HS-27A (cell line): ENCODE data around the gene PLG.
"Not testable (repeated sequence)": the region's sequence is repeated elsewhere in the genome, so short reads cannot be mapped to it uniquely, and the experiment has no call there.

Source experiments
- DNase-seq: peaks from one replicate; pipeline ENCODE4 v3.0.0-alpha.2; 2012; ENCODE audit warnings: low read depth, missing footprints

Gene PLG

DNA sequence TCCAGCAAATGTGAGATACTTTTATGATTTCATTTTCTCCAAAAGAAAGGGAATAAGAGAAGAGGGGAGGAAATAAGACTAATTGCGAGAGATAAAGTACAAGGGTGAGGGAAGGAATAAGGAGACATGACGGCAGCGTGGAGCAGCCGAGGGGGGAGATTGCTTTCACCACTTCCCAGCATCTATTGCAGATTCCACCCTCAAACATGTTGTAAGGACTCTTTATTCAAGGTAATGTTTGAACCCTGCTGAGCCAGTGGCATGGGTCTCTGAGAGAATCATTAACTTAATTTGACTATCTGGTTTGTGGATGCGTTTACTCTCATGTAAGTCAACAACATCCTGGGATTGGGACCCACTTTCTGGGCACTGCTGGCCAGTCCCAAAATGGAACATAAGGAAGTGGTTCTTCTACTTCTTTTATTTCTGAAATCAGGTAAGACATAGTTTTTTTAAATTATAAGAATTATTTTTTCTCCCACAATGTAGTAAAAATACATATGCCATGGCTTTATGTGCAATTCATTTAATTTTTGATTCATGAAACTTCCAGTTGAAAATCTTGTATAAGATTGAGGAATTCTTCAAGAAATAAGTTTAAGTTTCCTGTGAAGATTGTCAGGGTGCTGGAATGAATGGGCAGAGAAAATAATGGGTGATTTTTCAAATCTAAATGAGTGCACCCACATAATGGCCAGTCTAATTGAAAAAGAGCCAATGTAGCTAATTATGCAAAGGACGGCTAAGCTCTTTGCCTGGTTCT lies at the start of gene PLG:
Gene PLG, plus strand, starts transcription at position 327 of the 763 bp plus-strand sequence. Its CDS starts 61 bp downstream, at position 388.
- DNase-seq: not testable (repeated sequence)

DNA sequence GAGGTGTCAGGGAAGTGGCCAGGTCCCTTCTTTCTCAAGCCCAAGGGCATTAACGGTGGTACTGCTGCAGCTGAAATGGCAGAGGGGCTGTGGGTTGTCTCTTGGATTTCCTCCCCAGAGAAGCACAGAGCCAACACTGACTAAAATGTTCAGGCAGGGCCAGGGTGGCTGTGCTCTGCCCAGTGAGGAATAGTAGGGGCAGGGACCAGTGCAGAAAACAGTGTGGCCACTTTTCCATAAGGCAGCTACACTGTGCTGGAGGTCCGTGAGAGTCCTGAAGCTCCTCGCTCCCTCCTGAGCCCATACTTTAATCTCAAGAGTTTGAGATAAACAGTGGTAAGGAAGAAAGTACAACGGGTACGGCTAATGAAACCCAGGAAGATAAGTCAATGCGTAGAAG lies 42.5 kb upstream of the PLG start:
- no peak for DNase-seq

- DNase-seq: no peak
Observed at GRCh38 chr6:160661216-160661615, 40.8 kb upstream of the PLG start.

DNA sequence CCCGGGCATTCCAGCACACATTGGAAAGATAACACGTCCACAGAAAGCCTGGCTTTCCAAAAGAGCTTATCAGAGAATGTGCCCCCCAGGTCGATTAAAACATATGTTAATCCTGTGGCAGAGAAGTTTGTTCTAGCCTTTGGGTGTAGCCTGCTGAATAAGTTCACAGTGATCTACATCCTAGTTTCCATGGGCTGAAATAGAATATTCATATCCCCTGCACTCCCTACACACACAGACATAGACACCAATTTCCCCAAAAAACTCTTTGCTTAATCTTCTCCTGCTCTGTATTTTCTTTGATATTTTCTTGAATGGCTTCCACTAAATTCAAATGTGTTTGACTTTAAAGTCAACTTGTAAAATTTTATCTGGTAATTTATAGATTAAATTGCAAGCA lies 39.6 kb upstream of the PLG start:
- no peak for DNase-seq

GRCh38 chr6:160662842-160663241 lies 39.2 kb upstream of the PLG start:
- DNase-seq: no peak

GRCh38 chr6:160664198-160664597 lies 37.8 kb upstream of the PLG start, which contains the start of gene LPA:
LPA (minus strand) TSS chr6:160664275; CDS start chr6:160664214, 61 bp downstream.
- not testable (repeated sequence) for DNase-seq

DNA sequence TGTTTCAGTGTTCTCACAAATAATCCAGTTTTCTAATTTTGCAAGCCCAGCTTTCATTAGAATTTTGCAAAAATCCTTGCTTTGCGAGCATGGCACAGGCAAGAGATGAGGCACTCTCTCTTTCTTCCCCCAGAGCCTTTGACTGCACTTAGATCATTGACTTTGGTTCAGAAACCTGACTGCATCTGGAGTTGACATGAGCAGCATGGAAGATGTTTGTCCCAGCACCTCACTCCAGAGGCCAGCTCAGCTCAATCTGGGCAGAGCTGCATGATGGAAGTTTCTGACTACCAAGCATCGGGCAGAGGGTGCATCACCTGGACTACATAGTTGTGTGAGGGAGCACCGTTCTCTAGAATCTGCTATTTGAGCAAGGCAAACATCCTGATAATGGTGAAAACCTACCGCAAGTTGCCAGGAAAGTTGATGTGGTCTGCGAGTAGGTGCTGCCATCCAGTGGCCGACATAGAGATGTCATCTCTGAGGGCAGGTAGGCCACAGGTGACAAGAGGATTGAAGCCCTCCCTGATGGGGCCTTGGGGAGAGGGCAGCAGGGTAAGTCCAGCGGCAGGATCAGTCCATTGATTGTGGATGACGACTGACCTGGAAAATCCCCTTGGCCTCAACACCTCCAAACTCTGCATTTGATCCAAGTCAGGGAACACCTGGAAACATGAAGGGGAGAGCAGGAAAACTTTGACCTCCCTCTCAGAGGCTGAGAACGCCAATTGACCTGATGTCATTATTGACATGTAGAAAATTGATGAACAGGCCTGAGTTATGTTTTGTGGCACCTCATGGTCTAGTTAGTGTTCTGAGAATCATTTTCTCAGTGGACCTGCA lies 34.2 kb upstream of the PLG start:
- no peak for DNase-seq

DNA sequence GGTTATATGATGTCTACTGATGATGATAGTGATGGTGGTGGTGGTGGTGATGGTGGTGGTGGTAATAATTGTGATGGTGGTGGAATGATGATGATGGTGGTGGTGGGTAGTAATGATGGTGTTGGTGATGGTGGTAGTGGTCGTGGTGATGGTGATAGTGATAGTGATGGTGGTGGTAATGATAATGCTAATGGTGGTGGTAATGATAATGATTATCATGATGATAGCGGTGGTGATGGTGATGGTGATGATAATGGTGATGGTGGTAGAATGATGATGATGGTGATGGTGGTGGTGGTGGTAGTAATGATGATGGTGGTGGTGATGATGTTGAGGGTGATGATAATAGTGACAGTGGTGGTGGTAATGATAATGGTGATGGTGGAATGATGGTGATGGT lies 33.5 kb upstream of the PLG start:
- DNase-seq: no peak

DNA sequence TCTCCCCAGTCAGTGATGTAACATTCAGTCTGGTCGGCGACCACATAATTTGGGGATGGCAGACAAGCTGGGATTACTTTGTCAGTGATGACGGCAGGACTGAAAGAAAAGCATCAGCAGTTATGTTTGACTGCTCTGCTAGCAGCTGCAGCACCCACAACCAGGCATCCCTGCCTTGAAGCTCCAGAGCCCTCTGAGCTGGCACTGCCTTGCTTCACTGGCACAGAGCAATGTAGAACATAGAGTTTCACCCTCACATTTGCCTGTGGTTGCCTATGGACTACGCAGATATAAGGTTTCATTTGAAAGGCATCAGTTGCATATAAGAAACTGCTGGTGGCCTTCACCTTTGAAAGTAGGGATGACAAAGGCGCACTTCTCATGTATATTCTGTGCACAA lies 25.6 kb upstream of the PLG start:
- DNase-seq: not testable (repeated sequence)

DNA sequence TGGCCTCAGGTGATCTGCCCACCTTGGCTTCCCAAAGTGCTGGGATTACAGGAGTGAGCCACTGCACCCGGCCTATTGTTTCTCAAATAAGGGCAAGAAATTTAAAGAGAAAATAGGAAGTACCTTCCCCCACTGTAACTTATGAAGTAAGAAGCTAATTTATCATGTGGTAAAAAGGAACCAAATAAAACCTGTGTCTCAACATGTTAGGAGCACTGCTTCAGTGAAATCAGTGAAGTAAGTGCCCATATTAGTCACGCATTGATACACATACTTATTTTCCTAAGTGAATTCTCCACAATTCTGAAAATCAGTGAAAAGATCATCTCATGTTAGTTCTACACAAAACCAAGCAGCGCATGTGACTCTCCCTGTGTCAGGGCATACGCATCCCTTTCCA lies 23.8 kb upstream of the PLG start:
- no peak for DNase-seq

DNA sequence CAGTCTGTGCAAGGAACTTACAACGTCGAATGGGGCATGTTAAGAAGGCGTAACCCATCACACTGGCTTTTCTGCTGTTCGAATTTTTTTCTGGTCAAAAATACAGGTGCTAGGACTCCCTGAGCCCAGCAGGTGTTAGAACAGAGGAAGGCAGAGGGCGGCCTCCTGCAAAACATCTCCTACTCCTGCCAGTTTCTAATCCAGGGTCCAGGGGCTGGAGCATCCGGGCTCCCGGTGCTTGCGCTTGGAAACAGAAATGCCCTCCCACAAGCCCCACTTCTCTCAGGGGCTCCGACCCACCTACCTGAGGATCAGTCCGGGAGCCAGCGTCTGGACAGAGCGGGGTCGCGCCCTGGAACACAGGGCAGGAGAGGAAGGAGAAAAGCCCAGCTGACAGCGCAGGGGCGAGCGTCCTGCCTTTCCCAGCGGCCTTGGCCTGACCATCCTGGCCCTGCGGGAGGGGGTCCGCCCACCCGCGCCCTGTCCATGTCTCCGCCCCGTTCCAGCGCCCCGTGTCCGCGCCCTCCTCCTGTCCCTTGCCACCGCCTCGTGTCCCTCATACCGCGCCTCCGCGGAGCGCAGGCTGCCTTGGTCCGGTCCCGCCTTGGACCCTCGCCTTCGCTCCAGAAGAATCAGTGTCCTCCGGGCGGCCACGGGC lies 23.2 kb upstream of the PLG start:
- no peak for DNase-seq

GRCh38 chr6:160679402-160679769 lies 22.7 kb upstream of the PLG start:
- DNase-seq: no peak

DNA sequence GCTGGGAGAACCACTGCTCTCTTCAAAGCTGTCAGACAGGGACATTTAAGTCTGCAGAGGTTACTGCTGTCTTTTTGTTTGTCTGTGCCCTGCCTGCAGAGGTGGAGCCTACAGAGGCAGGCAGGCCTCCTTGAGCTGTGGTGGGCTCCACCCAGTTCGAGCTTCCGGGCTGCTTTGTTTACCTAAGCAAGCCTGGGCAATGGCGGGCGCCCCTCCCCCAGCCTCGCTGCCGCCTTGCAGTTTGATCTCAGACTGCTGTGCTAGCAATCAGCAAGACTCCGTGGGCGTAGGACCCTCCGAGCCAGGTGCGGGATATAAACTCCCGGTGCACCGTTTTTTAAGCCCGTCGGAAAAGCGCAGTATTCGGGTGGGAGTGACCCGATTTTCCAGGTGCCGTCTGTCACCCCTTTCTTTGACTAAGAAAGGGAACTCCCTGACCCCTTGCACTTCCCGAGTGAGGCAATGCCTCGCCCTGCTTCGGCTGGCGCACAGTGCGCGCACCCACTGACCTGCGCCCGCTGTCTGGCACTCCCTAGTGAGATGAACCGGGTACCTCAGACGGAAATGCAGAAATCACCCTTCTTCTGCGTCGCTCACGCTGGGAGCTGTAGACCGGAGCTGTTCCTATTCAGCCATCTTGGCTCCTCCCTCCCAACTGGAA lies 16.8 kb upstream of the PLG start:
- DNase-seq: not testable (repeated sequence)

GRCh38 chr6:160685762-160686450 lies 16.1 kb upstream of the PLG start:
- DNase-seq: no peak

- no peak for DNase-seq
Observed at GRCh38 chr6:160690458-160690857, 11.6 kb upstream of the PLG start.

- no peak for DNase-seq
Observed at GRCh38 chr6:160691617-160692016, 10.4 kb upstream of the PLG start.

DNA sequence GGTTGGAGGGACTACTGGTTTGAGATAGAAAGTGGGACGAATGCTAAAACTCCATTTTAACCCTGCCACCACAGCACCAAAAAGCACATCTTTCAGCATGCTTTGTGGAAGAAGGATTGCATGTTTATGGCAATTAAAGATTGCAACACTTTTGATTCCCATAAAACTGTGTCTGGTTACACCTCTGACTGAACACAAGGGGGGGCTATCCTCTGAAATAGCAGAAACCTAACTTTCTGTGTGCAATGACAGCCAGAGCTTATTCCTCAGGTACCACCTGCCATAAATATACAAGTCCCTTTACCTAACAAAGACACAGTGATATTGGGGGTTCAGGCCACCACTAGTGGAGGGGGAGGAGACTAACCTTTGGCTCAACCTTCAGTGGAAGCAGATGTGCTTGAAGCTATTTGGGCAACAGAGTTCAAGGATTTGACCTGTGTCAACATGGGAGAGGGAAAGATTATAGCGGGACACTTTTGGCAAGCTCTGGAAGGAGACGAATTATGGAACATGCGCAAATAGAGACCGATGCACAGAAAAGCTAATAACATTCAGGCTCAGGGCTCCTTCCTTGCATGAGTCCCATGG lies 9.6 kb upstream of the PLG start:
- DNase-seq: no peak

- DNase-seq: not testable (repeated sequence)
Observed at GRCh38 chr6:160695025-160695424, 7.0 kb upstream of the PLG start.

DNA sequence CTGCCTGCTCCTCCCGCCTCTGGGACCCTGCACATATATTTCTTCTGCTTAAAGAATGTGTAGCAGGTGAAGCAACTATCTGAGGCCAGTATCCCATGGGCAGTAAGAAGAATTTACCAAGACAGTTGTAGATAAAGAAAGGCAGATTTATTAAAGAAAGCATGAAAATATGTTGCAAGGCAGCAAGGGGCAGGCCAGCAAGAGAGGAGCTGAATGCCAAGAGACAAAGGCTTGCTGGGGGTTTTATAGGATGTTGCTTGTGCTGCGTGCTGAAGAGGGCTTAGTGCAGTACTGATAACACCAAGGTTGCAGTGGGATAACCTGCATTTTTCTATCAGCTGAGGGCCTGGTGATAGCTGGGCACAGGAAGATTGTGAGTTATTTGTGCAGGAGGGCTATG lies 6.4 kb upstream of the PLG start:
- not testable (repeated sequence) for DNase-seq

GRCh38 chr6:160696884-160697283 lies 5.2 kb upstream of the PLG start:
- DNase-seq: not testable (repeated sequence)

DNA sequence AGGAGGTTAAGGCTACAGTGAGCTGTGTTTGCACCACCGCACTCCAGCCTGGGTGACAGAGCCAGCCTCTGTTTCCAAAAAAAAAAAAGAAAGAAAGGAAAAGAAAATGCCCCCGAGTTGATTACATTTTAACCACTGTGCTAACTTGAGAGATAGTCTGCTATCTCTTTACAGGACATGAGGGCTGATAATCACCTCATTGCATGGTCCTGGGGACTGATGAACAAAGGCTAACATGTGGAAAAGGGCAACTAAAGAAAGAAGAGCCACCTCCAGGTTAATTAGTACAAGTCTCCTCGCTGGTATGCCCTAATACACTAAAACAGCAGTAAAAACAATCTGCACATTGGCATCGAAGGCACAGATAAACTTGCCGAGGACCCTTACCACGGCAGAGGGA lies 4.2 kb upstream of the PLG start:
- no peak for DNase-seq
